ENCODE results near the gene RAB3GAP1.

DNA sequence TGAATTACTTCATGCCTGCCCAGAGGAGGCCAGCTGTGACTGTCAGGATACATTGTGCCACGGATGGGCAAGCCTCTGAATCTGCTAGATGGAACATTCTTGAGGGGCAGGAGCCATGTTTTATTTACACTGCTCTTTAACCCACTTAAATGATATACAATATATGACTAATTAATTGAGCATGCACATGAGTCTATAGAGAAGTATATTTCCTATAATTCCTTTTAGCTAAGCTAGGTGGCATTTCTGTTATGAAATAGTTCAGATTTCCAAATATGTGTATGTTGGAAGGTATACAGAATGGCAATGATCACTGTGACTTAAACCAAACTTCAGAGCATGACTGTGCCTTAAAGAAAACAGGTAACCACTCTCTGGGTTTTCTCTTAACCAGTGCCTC is 131.7 kb downstream of the RAB3GAP1 start:
- TF ChIP-seq CTCF (conservative IDR thresholded peaks at IDR 0.05; ENCODE audit: low read depth, low read length) (no peak), POLR2A (IDR thresholded peaks at IDR 0.05; ENCODE audit: low read depth, low read length) (no peak), NFE2L2 (IDR thresholded peaks at IDR 0.05; ENCODE audit: low read depth, low read length) (no peak), CEBPB (IDR thresholded peaks at IDR 0.05; ENCODE audit: low read depth, low read length) (no peak)
- TF ChIP-seq, protein P1, sequence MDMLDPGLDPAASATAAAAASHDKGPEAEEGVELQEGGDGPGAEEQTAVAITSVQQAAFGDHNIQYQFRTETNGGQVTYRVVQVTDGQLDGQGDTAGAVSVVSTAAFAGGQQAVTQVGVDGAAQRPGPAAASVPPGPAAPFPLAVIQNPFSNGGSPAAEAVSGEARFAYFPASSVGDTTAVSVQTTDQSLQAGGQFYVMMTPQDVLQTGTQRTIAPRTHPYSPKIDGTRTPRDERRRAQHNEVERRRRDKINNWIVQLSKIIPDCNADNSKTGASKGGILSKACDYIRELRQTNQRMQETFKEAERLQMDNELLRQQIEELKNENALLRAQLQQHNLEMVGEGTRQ (IDR thresholded peaks at IDR 0.05; ENCODE audit: low read depth, low read length) = no peak
